GM18909 (cell line): ENCODE measurements around the gene ERP29.
"Not testable (repeated sequence)": the region's sequence is repeated elsewhere in the genome, so short reads cannot be mapped to it uniquely, and the experiment has no call there.

Experiments
- ATAC-seq: cut with Tn5 transposase; IDR thresholded peaks from one replicate; pipeline ENCODE4 v1.9.1; 2021; ENCODE audit warnings: mild to moderate bottlenecking; ENCODE audit not compliant: unreplicated experiment, poor library complexity

The ERP29 gene

DNA sequence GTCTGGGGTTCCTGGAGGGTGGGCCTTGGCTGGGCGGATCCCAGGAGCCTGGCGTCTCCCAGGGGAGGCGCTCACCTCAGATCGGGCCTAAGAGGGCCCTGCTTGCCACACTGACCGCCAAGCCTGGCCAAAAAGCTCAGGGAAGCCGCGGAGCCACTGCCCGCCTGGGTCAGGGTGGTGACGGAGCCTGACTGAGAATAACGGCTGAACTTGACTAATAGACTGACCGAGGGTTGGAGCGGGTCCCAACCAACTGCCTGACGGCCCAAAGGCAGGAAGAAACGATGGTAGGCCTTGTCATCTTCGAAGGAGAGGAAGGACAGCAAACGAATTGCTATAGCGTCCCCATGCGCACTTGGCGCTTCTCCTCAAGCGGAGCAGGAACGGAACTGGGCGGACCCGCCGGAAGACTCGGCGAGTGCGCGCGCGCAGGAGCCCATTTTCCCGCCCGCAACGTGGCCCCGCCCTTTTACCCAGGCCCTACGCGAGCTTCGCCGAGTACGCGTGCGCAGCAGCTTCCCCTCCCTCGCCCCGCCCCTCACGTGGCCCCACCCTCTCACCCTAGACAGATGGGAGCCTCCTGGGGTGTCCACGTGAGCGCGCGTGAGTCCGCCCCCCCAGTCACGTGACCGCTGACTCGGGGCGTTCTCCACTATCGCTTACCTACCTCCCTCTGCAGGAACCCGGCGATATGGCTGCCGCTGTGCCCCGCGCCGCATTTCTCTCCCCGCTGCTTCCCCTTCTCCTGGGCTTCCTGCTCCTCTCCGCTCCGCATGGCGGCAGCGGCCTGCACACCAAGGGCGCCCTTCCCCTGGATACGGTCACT is at the start of gene ERP29, which contains the start of gene TMEM116:
Gene ERP29, plus strand, starts transcription at position 652 of the 826 bp plus-strand sequence. Its CDS starts 40 bp downstream, at position 692.
Gene TMEM116, minus strand, starts transcription at position 391 of the 826 bp plus-strand sequence. CDS start 7,895 bp downstream, outside the sequence.
- ATAC-seq: peak; percentile 76

DNA sequence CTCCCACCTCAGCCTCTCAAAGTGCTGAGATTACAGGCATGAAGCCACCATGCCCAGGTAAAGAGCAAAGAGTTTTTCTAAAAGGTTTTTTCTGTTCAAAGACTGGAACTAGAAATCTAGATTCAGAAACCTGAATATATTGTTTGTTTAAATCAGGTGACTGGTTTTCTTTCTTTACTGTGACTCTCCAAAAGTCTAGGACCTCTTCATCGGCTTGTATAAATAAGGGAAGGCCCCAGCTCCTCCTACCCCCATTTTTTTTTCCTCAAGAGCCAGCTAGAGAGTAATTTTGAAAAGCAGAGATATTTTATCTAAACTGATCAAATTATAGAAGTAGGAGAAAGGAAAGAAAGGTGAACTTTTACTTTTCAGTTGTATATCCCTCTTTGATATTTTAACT is 48.3 kb upstream of the ERP29 start:
- no peak for ATAC-seq

DNA sequence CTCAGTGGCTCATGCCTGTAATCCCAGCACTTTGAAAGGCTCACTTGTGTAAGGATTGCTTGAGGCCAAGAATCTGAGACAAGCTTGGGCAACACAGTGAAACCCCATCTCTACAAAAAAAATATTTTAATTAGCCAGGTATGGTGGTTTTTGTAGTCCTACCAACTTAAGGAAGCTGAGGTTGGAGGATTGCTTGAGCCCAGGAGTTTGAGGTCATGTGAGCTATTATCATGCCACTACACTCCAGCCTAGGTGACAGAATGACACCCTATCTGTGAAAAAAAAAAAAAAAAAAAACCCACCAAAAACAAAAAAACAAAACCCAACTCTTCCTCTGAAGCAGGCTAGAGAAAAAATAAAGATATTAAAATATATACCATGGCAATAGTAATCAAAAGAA is 41.4 kb upstream of the ERP29 start:
- no peak for ATAC-seq

DNA sequence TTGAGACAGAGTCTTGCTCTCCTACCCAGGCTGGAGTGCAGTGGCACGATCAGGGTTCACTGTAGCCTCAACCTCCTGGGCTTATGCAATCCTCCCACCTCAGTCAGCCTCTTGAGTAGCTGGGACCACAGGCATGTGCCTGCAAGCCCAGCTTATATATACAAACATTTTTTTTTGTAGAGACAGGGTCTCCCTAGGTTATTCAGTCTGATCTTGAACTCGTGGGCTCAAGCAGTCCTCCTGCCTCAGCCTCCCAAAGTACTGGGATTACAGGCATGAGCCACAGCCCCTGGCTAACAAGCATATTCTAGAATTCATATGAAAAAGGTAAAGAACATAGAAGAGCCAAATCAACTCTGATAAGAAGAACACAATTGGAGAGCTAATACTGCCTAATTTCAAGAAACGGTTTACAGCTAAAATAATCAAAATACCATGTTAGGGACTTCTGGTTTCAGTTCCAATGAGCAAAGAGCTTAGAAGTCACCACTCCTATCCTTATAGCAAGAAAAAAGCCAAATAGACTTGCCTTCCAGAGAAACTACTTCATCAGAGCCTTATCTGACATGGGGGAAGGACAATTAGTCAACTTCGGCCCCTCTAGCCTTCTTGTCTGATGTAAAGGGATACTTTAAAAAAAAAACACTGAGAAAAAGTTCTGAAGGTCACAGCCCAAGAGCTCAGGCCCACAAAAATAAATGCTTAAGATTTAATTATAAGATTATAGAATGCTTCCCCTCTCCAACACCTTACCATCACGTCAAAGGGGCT is 37.9 kb upstream of the ERP29 start:
- no peak for ATAC-seq

DNA sequence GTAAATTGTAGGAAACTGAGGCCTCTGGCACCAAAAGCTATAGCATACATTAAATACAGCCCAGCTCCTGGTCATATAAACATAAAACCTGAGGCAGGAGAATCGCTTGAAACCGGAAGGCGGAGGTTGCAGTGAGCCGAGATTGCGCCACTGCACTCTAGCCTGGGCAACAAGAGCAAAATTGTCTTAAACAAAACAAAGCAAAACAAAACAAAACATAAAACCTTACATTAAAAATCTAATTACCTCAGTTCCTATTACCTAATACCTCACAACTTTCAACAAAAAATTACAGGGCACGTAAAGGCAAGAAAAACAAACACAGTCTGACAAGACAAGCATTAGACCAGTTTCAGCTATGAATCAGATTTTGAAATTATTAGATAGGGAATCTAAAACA is 36.9 kb upstream of the ERP29 start:
- ATAC-seq: no peak

DNA sequence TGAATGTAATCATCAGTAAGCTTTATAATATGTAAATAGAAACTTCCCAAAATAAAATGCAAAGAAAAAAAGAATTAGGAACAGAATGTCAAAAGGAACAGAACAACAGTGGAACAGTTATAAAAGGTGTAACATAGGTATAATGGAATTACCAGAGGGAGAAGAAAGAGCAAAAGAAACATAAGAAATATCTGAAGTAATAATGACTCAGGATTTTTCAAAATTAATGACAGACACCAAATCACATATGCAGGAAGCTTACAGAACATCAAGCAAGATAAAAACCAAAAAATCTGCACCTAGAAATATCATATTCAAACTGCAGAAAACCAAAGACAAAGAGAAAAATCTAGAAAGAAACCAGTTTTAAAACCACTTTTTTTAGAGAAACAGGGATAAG is 36.4 kb upstream of the ERP29 start:
- ATAC-seq: no peak

DNA sequence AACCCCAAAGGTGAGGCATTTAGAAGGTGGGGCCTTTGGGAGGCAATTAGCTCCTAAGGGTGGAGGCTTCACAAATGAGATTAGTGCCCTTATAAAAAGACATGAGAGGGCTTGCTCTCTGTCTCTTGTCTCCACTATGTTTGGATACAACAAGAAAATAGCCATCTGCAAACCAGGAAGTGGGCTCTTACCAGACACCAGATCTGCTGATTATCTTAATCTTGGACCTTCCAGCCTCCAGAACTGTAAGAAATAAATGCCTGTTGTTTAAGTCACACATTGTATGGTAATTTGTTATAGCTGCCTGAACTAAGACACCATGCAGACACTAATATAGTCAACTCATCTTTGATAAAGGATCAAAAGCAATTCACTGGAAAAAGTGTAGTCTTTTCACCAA is 34.7 kb upstream of the ERP29 start:
- no peak for ATAC-seq

DNA sequence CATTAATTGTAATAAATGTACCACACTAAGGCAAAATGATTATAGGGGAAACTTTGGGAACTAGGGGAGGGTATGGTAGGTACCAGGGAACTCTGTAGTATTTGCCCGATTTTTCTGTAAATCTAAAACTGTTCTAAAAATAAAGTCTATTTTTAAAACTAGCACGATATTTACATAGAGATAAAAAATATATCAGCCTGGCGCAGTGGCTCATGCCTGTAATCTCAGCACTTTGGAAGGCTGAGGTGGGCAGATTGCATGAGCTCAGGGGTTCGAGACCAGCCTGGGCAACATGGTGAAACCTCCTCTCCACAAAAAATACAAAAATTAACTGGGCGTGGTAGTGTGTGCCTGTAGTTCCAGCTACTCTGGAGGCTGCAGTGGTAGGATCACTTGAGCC is 32.6 kb upstream of the ERP29 start:
- no peak for ATAC-seq

DNA sequence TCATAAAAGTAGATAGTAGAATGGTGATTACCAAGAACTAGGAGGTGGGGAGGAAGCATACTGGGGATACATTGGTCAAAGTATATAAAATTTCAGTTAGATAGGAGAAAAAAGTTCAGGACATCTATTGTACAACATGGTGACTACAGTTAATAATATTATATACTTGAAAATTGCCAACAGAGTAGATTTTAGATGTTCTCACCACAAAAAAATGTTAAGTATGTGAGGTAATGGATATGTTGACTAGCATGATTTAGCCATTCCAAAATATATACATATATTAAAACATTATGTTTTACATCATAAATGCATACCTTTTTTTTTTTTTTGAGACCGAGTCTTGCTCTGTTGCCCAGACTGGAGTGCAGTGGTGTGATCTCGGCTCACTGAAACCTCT is 31.2 kb upstream of the ERP29 start:
- ATAC-seq: no peak

DNA sequence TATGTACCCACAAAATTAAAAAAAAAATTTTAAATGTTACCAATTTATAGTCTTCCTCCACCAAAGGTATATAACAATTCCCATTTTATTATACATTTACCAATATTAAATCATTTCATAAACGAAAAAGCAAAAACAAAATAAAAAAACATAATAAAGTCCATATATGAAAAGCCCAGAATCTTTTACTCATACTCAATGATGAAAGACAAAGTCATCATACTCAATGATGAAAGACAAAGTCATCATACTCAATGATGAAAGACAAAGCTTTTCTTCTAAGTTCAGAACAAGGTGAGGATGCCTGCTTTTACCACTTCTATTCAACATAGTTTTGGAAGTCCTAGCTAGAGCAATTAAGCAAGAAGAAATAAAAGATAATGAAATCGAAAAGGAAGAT is 28.4 kb upstream of the ERP29 start:
- ATAC-seq: no peak

DNA sequence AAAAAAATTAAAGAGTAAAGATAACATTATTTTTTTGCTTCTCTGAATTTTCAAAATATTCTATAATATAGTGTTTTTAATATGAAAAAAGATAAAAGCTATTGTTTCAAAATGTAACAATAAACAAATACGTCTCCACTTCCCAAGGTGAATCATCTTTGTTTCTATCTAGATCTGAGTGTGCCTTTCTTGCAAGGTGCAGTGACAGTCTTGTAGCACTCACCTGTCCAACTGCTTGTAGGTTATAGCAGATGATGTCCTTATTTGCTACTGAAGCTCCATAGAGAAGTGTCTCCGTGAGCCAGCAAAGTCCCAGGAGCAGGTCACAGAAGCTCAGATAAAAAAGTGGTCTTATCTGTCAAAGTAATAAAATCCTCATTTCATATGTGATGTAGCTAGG is 21.7 kb upstream of the ERP29 start:
- no peak for ATAC-seq

DNA sequence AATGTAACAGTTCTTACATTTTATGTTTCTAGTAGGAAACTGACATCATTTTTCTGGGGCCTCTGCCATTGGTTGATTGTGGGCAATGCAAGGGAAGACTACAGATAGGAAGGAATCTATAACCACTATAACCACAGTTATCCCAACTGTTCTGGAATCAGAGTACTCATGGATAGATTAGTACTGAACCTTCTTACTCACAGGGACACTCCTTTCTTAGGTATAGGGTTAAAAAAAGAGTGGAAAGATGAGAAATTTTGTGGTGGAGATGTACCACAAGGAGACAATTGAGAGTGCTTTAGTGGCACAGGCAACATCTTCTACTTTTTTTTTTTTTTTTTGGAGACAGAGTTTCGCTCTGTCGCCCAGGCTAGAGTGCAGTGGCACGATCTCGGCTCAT is 21.3 kb upstream of the ERP29 start:
- ATAC-seq: no peak

DNA sequence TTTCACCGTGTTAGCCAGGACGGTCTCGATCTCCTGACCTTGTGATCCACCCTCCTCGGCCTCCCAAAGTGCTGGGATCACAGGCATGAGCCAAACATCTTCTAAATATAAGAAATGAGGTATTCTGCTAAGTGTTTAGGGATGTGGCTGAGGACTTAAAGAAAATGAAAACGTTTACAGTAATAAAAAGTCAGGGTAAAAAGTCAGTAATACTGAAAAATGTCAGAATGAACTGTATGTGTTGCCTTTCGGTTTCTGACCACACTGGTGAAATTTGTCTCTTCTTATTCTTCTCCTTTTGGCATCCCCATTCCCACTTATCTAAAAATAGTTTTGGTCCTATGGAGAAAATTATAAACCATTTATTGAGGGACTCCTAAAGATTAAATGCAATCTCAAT is 20.8 kb upstream of the ERP29 start:
- no peak for ATAC-seq

DNA sequence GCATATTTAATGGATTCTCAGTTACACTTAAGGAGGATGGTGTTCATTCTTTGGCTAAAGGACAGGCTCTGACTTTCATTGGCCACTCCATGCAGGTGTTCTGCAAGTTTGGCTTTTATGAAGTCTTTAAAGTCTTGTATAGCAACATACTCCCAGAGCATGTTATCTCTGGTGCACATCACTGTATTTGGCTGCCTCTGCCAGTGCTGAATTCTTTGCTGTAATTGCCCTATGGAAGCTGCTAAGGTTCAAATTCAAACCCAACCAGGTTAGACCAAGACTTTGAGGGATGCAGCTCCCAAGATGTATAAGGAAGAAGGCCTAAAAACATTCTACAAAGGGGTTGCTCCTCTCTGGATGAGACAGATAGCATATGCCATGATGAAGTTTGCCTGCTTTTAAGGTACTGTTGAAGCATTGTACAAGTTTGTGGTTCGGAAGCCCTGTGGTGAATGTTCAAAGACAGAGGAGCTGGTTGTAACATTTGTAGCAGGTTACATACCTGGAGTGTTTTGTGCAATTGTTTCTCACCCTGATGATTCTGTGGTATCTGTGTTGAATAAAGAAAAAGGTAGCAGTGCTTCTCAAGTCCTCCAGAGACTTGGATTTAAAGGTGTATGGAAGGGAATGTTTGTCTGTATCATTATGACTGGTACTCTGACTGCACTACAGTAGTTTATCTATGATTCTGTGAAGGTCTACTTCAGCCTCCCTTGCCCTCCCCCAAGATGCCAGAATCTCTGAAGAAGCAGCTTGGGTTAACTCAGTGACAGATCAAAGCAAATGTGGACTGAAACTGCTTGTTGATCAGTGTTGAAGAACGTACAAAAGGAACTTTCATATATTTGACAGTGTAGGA is 19.7 kb upstream of the ERP29 start:
- ATAC-seq: peak; percentile 53

DNA sequence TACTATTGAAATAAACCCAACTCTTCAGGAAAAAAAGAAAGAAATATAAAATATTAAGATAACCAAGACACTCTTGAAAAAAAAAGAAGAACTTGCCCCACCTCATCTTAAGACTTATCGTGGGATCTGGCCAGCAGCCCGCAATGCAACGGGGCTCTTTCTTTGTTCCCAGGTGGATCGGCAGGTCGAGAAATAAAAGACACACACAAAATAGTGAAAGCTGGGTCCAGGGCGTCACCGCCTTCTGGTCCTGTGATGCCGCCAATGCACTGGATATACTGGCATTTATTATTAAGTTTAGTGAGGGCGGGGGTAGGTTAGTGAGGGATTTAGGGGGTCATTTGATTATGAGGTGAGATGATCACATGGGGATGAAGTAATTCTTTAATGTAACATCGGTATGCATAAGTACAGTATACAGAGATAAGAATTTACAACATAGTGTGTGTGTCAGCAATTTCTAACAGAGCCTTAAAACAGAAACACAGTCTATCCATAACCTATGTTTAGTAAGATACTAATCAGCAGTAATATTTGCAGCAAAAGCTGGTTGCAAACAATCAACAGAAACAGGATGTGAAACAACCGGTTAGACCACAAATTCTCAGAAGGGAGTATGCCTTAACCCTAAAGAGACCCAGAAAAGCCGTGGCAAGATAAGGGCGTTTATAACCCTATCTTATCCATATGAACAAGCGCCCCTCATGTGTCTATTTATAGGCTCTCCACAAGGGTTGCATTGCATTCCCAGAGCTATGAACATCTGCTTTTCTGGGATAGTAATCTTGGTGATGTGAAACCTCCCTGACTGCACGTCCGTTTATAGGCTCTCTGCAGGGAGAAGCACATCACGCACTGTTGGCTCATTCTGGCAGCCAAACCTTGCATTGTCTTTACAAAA is 18.8 kb upstream of the ERP29 start:
- peak; percentile 16 for ATAC-seq

DNA sequence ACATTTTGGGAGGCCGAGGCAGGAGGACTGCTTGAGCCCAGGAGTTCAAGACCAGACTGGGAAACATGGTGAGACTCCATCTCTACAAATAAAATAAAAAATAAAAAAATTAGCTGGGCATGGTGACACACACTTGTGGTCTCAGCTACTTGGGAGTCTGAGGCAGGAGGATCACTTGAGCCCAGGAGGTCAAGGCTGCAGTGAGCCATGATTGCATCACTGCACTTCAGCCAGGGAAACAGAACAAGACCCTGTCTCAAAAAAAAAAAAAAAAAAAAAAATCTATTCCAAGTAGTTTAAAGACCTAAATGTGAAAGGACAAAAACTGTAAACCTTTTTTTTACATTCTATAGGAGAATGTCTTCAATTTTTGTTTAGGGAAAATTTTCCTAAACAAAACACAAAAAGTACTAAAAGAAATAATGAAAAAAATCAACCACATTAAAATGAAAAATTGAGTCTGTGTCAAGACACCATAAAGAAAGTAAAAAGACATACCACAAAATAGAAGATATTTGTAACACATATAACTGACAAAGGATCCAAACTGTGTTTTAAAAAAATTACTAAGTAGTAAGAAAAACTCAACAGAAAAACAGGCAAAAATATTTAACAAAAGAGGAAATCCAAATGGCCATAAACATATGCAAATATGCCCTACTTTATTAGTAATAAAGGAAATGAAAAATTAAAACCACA is 17.3 kb upstream of the ERP29 start:
- no peak for ATAC-seq

DNA sequence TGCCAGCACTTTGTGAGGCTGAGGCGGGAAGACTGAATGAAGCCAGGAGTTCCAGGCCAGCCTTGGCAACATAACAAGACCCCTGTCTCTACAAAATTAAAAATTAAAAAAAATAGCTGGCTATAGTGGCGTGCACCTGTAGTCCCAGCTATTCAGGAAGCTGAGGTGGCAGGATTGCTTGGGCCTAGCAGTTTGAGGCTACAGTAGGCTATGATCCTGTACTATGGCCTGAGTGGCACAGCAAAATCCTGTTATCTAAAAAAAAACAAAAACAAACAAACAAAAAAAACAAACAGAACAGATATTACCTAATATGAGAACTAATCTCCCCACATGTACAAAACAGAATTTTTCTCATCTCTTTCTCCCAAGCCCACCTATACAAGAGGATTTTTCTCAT is 15.9 kb upstream of the ERP29 start:
- no peak for ATAC-seq

DNA sequence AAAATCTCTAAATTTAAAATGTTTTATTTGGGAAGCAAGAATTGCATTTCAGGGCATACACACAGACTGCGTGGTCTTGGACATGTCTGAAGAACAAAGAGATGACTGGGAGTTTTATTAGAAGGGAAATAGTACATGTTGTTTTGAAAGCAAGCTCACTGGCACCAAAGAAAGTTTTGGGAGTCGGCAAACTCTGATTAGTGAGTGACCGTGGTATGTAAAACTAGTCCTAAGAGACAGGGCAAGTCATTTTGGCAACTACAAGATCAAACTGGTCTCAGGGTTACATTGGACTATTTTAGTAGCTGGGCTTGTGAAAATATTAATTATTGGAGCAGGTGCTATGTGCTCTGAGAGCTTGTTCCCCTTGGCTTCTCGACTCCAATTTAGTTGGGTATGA is 15.2 kb upstream of the ERP29 start:
- ATAC-seq: no peak

DNA sequence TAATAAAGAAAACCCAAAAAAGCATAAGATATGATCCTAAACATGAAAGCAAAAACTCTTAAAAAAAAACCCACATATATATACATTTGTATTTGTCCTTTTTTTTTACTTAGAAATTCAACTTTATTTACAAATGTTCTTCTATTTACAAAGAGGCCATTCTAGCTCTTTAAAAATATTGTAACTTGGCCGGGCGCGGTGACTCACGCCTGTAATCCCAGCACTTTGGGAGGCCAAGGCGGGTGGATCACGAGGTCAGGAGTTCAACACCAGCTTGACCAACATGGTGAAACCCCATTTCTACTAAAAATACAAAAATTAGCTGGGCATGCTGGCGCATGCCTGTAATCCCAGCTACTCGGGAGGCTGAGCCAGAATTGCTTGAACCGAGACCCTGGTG is 14.1 kb upstream of the ERP29 start:
- ATAC-seq: not testable (repeated sequence)
